ENCODE results near the gene R3HDM4. TPM values are rescaled to one million over a fixed set of nuclear protein-coding genes. Genes with fewer than 3 reads are reported as not detected.
"Not testable (repeated sequence)": the region's sequence is repeated elsewhere in the genome, so short reads cannot be mapped to it uniquely, and the experiment has no call there.

The R3HDM4 gene
- total and polyA plus RNA-seq, 3 experiments from 2014 or later, result 60.7 to 197 (median 65.2) TPM

DNA sequence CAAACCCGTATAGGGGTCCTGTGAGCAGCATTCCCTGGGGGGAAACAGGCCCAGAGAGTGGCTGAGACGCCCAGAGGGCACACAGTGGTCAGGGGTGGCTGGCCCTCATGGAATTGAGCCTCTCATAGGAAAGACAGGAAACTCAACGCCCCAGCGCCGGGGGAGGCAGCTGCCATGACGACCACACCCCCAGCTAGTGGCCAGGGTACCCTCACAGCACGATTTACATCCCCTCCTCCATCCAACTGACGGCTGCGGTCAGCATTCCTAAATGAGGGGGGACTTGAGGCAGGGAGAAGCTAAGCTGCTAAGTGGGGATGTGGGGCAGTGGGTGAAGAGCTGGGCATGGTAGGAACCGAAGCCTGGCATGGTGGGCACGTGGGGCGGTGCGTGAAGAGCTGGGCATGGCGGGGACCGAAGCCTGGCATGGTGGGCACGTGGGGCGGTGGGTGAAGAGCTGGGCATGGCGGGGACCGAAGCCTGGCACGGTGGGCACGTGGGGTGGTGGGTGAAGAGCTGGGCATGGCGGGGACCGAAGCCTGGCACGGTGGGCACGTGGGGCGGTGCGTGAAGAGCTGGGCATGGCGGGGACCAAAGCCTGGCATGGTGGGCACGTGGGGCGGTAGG lies 30.0 kb downstream of the R3HDM4 start:
- H3K4me1 Mint-ChIP-seq, result peaks cover 0 to 11% (median 4%) of the 10 kb centered on the region in 3 donors
- POLR2A ChIA-PET, result interaction anchor here (0.5 kb wide), 1 partner anchor 16 kb away, joined by 4 read pairs; no protein-coding TSS in a partner anchor
- CTCF ChIA-PET, result interaction anchor here (0.6 to 3.3 kb wide), 5 partner anchors 10 to 34 kb away, joined by 3 to 20 read pairs (median 3); partner anchors contain the start of genes KISS1R, MED16 and RNU6-9

DNA sequence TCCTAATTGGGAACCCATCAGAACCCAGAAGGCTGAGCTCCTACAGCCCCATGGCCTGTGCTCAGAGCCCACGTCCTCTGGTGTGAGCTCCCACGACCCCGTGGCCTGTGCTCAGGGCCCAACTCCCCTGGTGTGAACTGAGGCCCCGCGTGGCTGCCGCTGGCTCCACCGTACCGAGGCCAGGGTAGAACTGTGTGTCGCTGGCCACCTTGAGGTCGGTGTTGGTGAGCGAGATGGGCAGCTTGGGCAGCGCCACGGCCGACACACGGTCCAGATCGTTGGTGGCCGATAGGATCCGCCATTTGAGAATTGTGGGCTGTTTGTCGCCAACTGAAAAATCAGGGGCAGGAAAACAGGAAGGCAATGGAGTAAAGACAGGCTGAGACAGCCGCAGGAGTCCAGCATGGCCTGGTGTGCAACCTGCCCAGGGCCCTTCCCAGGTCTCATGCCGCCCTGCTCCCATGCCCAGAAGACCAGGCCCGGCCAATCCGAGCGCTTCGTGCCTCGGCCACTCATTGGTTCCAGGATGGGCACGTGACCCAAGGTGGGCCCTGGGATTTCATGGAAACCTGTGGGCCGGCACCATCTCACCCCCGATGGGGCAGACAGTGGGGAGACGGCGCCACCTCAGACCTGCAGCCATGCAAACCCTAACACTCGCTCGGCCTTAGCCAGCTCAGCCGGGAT lies 31.5 kb downstream of the R3HDM4 start:
- Mint-ChIP-seq H3K27ac (peak overlapping the region in 1 of 8 donors; percentile 38), H3K4me3 (no peak overlapping the region), H3K36me3 (peaks cover 0 to 49% (median 0%) of the 10 kb centered on the region in 3 donors), H3K27me3 (no peaks in the 10 kb centered on the region), H3K4me1 (peaks cover 0 to 4% (median 2%) of the 10 kb centered on the region in 3 donors), H3K9me3 (no peaks in the 10 kb centered on the region)
- no peak for DNase-seq
- H3K4me1 ChIP-seq (ENCODE audit: insufficient read depth, low read length), result no peaks in the 10 kb centered on the region
- no peaks in the 10 kb centered on the region for H3K27me3 ChIP-seq (ENCODE audit: insufficient read depth, low read length, poor library complexity, severe bottlenecking)
- no peaks in the 10 kb centered on the region for H3K9me3 ChIP-seq (ENCODE audit: low read length)
- CTCF ChIA-PET, result interaction anchor here (0.6 to 3.3 kb wide), 7 partner anchors 12 to 112 kb away, joined by 3 to 20 read pairs (median 3); partner anchors contain the start of genes MED16 and RNU6-9
- H3K27ac ChIP-seq (ENCODE audit: low read depth, low read length), result no peak overlapping the region
- H3K4me3 ChIP-seq (ENCODE audit: low read length), result no peak overlapping the region
- POLR2A ChIA-PET, result no interaction called here
- H3K36me3 ChIP-seq (ENCODE audit: insufficient read depth, low read length), result peaks cover 3% of the 10 kb centered on the region

More for the DNA sequence above, 30.0 kb downstream of the R3HDM4 start:
- Histone ChIP-seq H3K9me3 (ENCODE audit: low read length) (no peaks in the 10 kb centered on the region), H3K36me3 (ENCODE audit: insufficient read depth, low read length) (peaks cover 3% of the 10 kb centered on the region), H3K4me1 (ENCODE audit: insufficient read depth, low read length) (peaks cover 4% of the 10 kb centered on the region), H3K27ac (ENCODE audit: low read depth, low read length) (no peak overlapping the region), H3K4me3 (ENCODE audit: low read length) (no peak overlapping the region), H3K27me3 (ENCODE audit: insufficient read depth, low read length, poor library complexity, severe bottlenecking) (no peaks in the 10 kb centered on the region)
- Mint-ChIP-seq H3K36me3 (peaks cover 0 to 52% (median 0%) of the 10 kb centered on the region in 3 donors), H3K9me3 (no peaks in the 10 kb centered on the region), H3K4me3 (peak overlapping the region in 1 of 7 donors; percentile 18), H3K27me3 (peaks cover 0 to 2% of the 10 kb centered on the region in 2 donors), H3K27ac (peak overlapping the region in 1 of 8 donors; percentile 10)
- DNase-seq, result no peak

DNA sequence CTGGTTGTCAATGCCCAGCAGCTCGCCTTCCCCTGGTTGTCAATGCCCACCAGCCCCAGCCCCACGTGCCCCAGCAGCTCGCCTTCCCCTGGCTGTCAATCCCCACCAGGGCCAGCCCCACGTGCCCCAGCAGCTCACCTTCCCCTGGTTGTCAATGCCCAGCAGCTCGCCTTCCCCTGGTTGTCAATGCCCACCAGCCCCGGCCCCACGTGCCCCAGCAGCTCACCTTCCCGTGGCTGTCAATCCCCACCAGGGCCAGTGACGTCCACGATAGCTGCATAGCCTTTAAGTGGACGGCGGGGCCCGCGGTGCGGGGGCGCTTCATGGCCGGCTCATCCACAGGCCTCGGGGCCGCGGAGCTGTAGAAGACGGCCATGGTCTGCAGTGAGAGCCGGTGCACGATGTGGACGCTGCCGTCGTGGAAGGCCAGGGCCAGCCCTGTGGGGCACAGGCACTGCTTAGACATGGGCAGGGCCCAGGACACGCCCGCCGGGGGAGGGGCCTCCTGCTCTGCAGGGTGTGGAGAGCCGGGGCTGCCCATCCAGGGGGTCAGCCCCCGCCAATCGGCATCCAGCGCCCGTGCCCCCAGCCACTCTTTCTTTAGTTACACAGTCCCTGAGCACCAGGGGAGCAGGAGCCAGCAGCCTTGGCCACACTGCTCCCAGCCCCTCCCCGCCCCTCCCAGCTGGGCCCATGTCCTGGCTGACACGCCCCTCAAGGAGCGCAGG lies 33.1 kb downstream of the R3HDM4 start:
- Histone ChIP-seq H3K27me3 (ENCODE audit: insufficient read depth, low read length, poor library complexity, severe bottlenecking) (no peaks in the 10 kb centered on the region), H3K4me1 (ENCODE audit: insufficient read depth, low read length) (no peaks in the 10 kb centered on the region), H3K9me3 (ENCODE audit: low read length) (no peaks in the 10 kb centered on the region), H3K27ac (ENCODE audit: low read depth, low read length) (no peak overlapping the region), H3K36me3 (ENCODE audit: insufficient read depth, low read length) (no peaks in the 10 kb centered on the region), H3K4me3 (ENCODE audit: low read length) (no peak overlapping the region)
- ChIA-PET POLR2A (interaction anchor here (0.6 to 1.5 kb wide), 4 partner anchors 8 to 337 kb away, joined by 3 to 7 read pairs (median 4); no protein-coding TSS in a partner anchor), CTCF (interaction anchor here (0.7 to 2.0 kb wide), 6 partner anchors 13 to 117 kb away, joined by 3 to 6 read pairs (median 3); partner anchors contain the start of genes MED16 and RNU6-9)
- Mint-ChIP-seq H3K36me3 (peaks cover 0 to 51% (median 0%) of the 10 kb centered on the region in 3 donors), H3K4me1 (peaks cover 0 to 4% (median 2%) of the 10 kb centered on the region in 3 donors), H3K9me3 (no peaks in the 10 kb centered on the region), H3K4me3 (no peak overlapping the region), H3K27me3 (no peaks in the 10 kb centered on the region), H3K27ac (no peak overlapping the region)
- no peak for DNase-seq

DNA sequence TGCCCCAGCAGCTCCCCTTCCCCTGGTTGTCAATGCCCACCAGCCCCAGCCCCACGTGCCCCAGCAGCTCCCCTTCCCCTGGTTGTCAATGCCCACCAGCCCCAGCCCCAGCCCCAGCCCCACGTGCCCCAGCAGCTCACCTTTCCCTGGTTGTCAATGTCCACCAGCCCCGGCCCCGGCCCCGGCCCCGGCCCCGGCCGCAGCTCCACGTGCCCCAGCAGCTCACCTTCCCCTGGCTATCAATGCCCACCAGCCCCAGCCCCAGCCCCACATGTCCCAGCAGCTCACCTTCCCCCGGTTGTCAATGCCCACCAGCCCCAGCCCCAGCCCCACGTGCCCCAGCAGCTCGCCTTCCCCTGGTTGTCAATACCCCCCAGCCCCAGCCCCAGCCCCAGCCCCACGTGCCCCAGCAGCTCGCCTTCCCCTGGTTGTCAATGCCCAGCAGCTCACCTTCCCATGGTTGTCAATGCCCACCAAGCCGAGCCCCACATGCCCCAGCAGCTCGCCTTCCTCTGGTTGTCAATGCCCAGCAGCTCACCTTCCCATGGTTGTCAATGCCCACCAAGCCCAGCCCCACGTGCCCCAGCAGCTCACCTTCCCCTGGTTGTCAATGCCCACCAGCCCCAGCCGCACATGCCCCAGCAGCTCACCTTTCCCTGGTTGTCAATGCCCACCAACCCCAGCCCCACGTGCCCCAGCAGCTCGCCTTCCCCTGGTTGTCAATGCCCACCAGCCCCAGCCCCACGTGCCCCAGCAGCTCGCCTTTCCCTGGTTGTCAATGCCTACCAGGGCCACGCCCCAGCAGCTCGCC lies 34.1 kb downstream of the R3HDM4 start:
- not testable (repeated sequence) for H3K4me3 ChIP-seq (ENCODE audit: low read length); H3K27ac ChIP-seq (ENCODE audit: low read depth, low read length); H3K36me3 ChIP-seq (ENCODE audit: insufficient read depth, low read length); H3K4me3 Mint-ChIP-seq; H3K27me3 ChIP-seq (ENCODE audit: insufficient read depth, low read length, poor library complexity, severe bottlenecking); H3K9me3 ChIP-seq (ENCODE audit: low read length); H3K27me3 Mint-ChIP-seq; DNase-seq; H3K4me1 Mint-ChIP-seq; H3K4me1 ChIP-seq (ENCODE audit: insufficient read depth, low read length); H3K9me3 Mint-ChIP-seq
- CTCF ChIA-PET, result interaction anchor here (0.7 to 2.0 kb wide), 5 partner anchors 14 to 118 kb away, joined by 3 to 6 read pairs (median 4); partner anchors contain the start of genes MED16 and RNU6-9
- Mint-ChIP-seq H3K36me3 (peaks cover 0 to 46% (median 0%) of the 10 kb centered on the region in 3 donors), H3K27ac (peak overlapping the region in 1 of 8 donors; percentile 42)
- POLR2A ChIA-PET, result interaction anchor here (0.6 to 1.5 kb wide), 3 partner anchors 9 to 338 kb away, joined by 3 to 6 read pairs (median 3); no protein-coding TSS in a partner anchor

DNA sequence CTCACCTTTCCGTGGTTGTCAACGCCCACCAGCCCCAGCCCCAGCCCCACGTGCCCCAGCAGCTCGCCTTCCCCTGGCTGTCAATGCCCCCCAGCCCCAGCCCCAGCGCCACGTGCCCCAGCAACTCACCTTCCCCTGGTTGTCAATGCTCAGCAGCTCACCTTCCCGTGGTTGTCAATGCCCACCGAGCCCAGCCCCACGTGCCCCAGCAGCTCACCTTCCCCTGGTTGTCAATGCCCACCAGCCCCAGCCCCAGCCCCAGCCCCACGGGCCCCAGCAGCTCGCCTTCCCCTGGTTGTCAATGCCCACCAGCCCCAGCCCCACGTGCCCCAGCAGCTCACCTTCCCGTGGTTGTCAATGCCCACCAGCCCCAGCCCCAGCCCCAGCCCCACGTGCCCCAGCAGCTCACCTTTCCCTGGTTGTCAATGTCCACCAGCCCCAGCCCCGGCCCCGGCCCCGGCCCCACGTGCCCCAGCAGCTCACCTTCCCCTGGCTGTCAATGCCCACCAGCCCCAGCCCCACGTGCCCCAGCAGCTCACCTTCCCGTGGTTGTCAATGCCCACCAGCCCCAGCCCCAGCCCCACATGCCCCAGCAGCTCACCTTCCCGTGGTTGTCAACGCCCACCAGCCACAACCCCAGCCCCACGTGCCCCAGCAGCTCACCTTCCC lies 34.9 kb downstream of the R3HDM4 start:
- DNase-seq; H3K4me3 ChIP-seq (ENCODE audit: low read length); H3K9me3 Mint-ChIP-seq; H3K27ac ChIP-seq (ENCODE audit: low read depth, low read length); H3K4me1 ChIP-seq (ENCODE audit: insufficient read depth, low read length); H3K4me1 Mint-ChIP-seq; H3K36me3 ChIP-seq (ENCODE audit: insufficient read depth, low read length); H3K4me3 Mint-ChIP-seq; H3K27me3 Mint-ChIP-seq; H3K27me3 ChIP-seq (ENCODE audit: insufficient read depth, low read length, poor library complexity, severe bottlenecking); H3K9me3 ChIP-seq (ENCODE audit: low read length): not testable (repeated sequence)
- ChIA-PET POLR2A (interaction anchor here (1.5 kb wide), 1 partner anchor 10 kb away, joined by 3 read pairs; no protein-coding TSS in a partner anchor), CTCF (interaction anchor here (0.6 to 2.0 kb wide), 3 partner anchors 14 to 107 kb away, joined by 3 to 6 read pairs (median 4); partner anchors contain the start of genes MED16 and RNU6-9)
- peak overlapping the region in 1 of 8 donors; percentile 68 for H3K27ac Mint-ChIP-seq
- peaks cover 0 to 39% (median 0%) of the 10 kb centered on the region in 3 donors for H3K36me3 Mint-ChIP-seq

DNA sequence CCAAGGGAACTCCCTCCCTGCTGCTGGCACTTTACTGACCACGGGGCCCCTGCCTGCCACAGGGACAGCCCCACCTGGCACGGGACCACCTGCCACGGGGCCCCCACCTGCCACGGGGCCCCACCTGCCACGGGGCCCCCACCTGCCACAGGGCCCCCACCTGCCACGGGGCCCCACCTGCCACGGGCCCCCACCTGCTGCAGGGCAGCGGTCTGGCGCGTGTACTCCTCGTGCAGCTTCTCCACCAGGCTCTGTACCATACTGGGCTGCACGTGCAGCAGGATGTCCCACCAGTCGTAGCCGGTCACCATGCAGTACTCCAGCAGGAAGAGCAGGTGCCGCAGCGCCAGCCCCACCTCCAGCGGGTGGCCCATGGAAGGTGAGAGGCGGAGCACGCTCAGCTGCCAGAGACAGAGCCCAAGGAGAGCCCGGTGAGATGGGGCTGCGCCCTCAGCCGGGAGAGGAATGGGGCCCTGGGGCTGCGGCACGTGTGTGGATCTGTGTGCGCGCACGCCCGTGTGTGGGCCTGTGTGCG lies 36.2 kb downstream of the R3HDM4 start:
- H3K4me1 ChIP-seq (ENCODE audit: insufficient read depth, low read length), result peaks cover 12% of the 10 kb centered on the region
- H3K27ac Mint-ChIP-seq, result no peak overlapping the region
- peaks cover 5 to 14% (median 8%) of the 10 kb centered on the region in 3 donors for H3K4me1 Mint-ChIP-seq
- H3K27ac ChIP-seq (ENCODE audit: low read depth, low read length), result no peak overlapping the region
- peaks cover 0 to 3% of the 10 kb centered on the region in 2 donors for H3K27me3 Mint-ChIP-seq
- no peaks in the 10 kb centered on the region for H3K9me3 ChIP-seq (ENCODE audit: low read length)
- no peak overlapping the region for H3K4me3 Mint-ChIP-seq
- DNase-seq, result no peak
- ChIA-PET POLR2A (no interaction called here), CTCF (no interaction called here)
- no peaks in the 10 kb centered on the region for H3K36me3 ChIP-seq (ENCODE audit: insufficient read depth, low read length)
- no peaks in the 10 kb centered on the region for H3K9me3 Mint-ChIP-seq
- no peaks in the 10 kb centered on the region for H3K27me3 ChIP-seq (ENCODE audit: insufficient read depth, low read length, poor library complexity, severe bottlenecking)
- H3K36me3 Mint-ChIP-seq, result peaks cover 0 to 35% (median 0%) of the 10 kb centered on the region in 3 donors
- H3K4me3 ChIP-seq (ENCODE audit: low read length), result no peak overlapping the region
